Measurements from ENCODE around the gene ACTN3.
"Not testable (repeated sequence)": the region's sequence is repeated elsewhere in the genome, so short reads cannot be mapped to it uniquely, and the experiment has no call there.

Gene ACTN3

DNA sequence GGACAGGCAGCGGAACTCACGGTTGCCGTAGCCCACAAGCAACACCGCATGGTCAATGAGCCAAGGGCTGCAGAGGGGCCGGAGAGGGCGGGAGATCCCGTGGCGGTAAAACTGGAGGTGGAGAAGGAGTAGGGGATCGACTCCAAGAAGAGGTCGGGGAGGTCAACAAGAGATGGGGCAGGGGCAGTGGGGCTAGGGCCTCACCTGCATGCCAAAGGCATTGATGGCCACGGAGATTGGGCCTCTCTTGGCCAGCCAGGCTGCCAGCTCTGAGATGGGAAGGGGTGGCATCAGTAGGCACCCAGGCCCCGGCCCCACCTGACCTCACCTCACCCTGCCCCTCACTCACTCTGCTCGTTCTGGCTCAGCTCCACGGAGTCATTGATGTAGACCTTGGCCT, 17.8 kb downstream of the ACTN3 start:
- DNase-seq (ENCODE audit: low read depth in 2 of 2), result no peak

GRCh38 chr11:66564984-66565383, 18.3 kb downstream of the ACTN3 start:
- no peak for DNase-seq (ENCODE audit: low read depth in 2 of 2)

DNA sequence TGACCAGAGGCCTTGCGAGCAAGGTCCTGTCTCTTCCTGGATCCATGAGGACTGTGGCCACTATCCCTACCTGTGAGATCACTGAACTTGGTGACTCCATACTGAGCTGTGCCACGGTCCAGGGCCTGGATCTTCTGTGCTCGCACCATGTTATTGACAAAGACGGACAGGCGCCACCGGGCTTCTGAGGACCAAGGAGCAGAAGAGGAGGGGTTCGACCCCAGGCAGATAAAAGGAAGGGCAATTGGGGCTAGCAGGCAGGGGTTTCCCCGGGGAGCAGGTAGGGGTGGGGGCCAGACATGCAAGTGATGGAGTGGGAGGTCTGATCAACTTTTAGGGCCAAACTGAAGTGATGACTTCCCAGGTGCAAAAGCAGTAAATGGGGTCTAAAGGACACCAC, 19.5 kb downstream of the ACTN3 start:
- DNase-seq (ENCODE audit: low read depth in 2 of 2), result no peak

GRCh38 chr11:66567787-66568123, 21.1 kb downstream of the ACTN3 start:
- no peak for DNase-seq (ENCODE audit: low read depth in 2 of 2)

GRCh38 chr11:66568124-66568916, 21.6 kb downstream of the ACTN3 start, which contains the start of gene CTSF:
Gene CTSF, minus strand, starts transcription at chr11:66568606. Its CDS starts 120 bp downstream, at chr11:66568486.
- DNase-seq (ENCODE audit: low read depth in 2 of 2), result peak; percentile 13 to 43

GRCh38 chr11:66569076-66569475, 22.4 kb downstream of the ACTN3 start:
- DNase-seq (ENCODE audit: low read depth in 2 of 2), result no peak

DNA sequence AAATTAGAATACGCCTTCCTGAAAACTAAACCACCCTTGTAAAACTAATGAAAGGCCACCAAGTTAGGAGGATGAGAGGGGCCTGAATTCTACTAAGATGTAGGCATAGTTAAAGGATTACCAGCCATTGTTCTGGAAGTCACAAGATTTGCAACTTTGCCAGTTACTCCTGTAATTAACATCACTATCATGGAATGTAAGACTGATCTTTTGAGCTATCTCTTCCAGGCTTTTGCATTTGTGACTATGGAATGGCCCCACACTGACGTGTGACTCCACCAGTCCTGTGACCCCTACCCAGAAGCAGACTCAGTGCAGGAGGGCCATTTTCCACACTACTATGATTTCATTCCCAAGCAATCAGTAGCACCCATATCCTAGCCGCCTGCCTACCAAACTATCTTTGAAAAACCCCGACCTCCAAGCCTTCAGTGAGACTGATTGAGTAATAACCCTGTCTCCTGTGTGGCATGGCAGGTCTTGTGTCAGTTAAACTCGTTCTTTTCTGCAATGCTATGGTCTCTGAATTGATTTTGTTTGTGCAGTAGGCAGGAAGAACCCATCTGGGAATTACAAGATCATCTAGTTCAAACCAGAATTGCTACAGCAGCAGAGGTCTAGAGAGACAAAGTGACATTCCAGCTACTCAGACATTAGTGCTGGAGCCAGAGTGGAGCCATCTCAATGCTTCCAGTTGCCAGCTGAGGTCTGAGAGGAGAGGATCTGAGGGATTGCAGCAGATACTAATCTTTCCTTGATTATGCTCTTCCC, 23.6 kb downstream of the ACTN3 start:
- DNase-seq (ENCODE audit: low read depth in 2 of 2), result no peak

- no peak for DNase-seq (ENCODE audit: low read depth in 2 of 2)
Measured at GRCh38 chr11:66570850-66571180, 24.1 kb downstream of the ACTN3 start.

- DNase-seq (ENCODE audit: low read depth in 2 of 2), result peak; percentile 54 to 68
Measured at GRCh38 chr11:66579017-66579606, 32.4 kb downstream of the ACTN3 start.

GRCh38 chr11:66580803-66581202, 34.1 kb downstream of the ACTN3 start:
- no peak for DNase-seq (ENCODE audit: low read depth in 2 of 2)

DNA sequence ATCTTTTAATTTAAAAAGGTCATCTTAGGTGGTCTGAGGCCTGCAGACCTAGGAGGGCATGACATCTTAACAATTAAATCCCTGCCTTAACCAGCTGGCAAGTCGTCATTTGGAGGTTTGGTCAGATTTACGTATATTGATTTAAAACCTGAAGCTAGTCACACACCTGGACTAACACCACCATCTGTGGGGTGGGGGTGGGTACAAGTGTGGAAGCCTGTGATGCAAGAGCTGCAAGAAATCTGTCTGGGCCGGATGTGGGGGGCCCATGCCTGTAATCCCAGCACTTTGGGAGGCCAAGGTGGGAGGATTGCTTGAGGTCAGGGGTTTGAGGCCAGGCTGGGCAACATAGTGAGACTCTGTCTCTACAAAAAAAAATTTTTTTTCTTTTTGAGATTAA, 34.6 kb downstream of the ACTN3 start:
- no peak for DNase-seq (ENCODE audit: low read depth in 2 of 2)

- DNase-seq (ENCODE audit: low read depth in 2 of 2), result not testable (repeated sequence)
Measured at GRCh38 chr11:66582565-66583147, 36.0 kb downstream of the ACTN3 start.

DNA sequence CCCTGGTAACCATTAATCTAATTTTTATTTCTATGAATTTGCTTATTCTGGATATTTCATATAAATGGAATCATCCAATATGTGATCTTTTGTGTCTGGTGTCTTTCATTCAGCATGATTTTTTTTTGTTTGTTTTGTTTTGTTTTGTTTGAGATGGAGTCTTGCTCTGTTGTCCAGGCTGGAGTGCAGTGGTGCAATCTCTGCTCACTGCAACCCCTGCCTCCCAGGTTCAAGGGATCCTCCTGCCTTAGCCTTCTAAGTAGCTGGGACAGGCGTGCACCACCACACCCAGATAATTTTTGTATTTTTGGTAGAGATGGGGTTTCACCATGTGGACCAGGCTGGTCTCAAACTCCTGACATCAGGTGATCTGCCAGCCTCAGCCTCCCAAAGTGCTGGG, 38.7 kb downstream of the ACTN3 start:
- not testable (repeated sequence) for DNase-seq (ENCODE audit: low read depth in 2 of 2)

GRCh38 chr11:66586136-66586535, 39.4 kb downstream of the ACTN3 start:
- DNase-seq (ENCODE audit: low read depth in 2 of 2), result no peak

DNA sequence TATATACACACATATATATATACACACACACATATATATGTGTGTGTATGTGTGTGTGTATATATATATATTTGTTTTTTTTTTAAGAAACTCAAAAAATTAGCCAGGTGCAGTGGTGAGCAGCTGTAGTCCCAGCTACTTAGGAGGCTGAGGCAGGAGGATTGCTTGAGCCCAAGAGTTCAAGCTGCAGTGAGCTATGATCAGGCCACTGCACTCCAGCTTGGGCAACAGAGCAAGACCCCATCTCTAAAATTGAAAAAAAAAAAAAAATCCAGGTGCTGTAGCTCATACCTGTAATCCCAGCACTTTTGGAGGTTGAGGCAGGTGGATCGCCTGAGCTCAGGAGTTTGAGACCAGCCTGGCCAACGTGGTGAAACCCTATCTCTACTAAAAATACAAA, 42.6 kb downstream of the ACTN3 start:
- not testable (repeated sequence) for DNase-seq (ENCODE audit: low read depth in 2 of 2)

DNA sequence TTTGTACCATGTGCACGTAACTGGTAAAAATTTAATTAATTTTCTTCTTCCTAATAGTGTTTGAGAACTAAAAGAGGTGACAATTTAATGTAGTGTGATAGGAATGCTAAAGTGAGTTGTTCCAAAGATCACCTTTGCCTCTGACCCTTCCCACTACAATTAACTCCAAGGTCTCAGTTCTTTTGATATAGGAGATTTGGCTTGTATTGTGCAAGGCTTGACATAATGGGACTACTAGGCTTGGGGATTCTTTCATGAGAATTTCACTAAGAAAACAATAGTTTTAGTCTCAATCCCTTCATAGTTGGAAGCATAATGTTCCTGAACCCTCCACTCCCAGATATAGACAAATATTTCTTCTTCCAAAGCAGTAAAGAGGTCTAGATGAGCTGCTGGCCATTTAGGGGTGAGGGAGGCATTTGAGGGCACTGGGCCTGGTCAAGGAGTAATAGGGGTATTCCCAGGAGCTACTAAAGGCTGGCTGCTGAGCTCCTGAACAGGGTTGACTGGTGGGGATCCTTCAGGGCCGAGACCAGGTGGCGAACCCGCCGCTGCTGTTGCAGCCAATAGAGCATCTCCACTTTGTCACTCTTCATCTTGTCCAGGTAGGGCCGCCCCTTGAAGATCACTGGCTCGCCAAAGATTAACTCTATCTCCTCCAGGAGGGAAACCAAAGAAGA, 43.4 kb downstream of the ACTN3 start:
- no peak for DNase-seq (ENCODE audit: low read depth in 2 of 2)

GRCh38 chr11:66591175-66591574, 44.5 kb downstream of the ACTN3 start:
- DNase-seq (ENCODE audit: low read depth in 2 of 2), result no peak

- DNase-seq (ENCODE audit: low read depth in 2 of 2), result peak; percentile 97 to 99
Measured at GRCh38 chr11:66592457-66593302, 46.0 kb downstream of the ACTN3 start, which contains the start of the genes CCDC87 and CCS. Gene CCDC87, minus strand, starts transcription at chr11:66593063. Its CDS starts 48 bp downstream, at chr11:66593015. Gene CCS, plus strand, starts transcription at chr11:66593185. Its CDS starts 77 bp downstream, at chr11:66593262.

DNA sequence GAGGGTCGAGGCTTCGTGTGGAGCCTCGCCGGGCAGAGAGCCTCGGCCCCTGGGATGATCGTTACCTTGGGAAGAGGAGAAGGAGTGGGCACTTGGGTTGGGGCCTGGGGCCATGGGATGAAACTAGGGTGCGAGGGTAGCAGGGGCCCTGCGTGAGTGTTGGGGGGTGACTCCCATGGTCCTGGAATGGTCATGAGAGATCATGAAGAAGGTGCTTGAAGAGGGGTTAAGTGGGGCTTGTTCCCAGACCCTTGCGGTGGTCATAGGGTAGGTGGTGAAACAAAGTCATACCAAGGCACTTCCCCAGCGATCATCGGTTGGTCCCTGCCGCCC, 46.6 kb downstream of the ACTN3 start:
- DNase-seq (ENCODE audit: low read depth in 2 of 2), result no peak

DNA sequence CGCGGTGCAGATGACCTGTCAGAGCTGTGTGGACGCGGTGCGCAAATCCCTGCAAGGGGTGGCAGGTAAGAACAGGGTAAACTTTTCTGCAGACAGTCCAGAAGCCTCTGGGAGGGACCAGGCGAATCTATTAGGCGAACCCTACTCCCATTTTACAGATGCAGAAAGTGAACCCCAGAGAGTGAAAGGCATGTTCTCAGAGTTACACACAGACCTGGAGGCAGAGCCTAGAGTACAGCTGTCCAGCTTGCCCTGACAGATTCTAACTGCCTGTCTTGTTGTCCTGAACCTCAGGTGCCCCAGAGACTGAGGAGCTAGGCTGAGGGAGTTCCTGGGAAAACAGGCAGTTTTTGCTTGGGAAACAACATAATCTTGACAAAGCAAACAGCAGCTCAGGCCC, 46.9 kb downstream of the ACTN3 start:
- no peak for DNase-seq (ENCODE audit: low read depth in 2 of 2)

All from activated CD8-positive, alpha-beta memory T cell treated with anti-CD3 and anti-CD28 coated beads for 4 hours (primary cell).